ENCODE measurements around the gene FBXO41.

FBXO41 gene

DNA sequence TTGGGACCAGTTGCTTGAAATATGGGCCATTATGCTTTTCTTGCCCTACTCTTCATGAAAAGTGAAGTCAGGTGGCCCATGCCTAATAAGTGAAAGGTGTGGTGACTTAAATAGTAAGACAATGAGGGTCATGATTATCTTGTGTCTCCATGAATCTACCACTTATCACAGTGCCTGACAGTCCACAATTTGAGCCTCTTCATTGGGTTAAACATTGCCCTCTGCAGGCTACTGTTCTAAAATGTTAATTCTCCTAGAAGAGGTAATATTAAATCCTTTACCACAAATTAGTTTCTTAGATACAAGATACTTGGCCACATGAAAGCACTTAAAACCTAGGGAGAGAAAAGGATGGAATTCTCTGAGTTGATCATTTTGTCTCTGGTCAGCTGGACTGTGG is 5.0 kb upstream of the FBXO41 start:
- Histone ChIP-seq H3K4me1 (ENCODE audit: insufficient read depth, insufficient read length) (peaks cover 11% of the 10 kb centered on the region), H3K9me3 (ENCODE audit: insufficient read depth, low read length) (no peaks in the 10 kb centered on the region), H3K27me3 (ENCODE audit: insufficient read depth, insufficient read length) (peaks cover 97% of the 10 kb centered on the region), H3K36me3 (ENCODE audit: insufficient read depth, insufficient read length, low read length) (no peaks in the 10 kb centered on the region), H3K4me3 (ENCODE audit: insufficient read length, low read depth) (no peak overlapping the region), H3K9ac (ENCODE audit: insufficient read length, low read depth) (no peak overlapping the region)
- TF ChIP-seq ZNF274 (IDR thresholded peaks at IDR 0.05; ENCODE audit: low read depth, low read length) = no peak
- TF ChIP-seq YY1 (IDR thresholded peaks at IDR 0.05; ENCODE audit: insufficient read depth, insufficient read length) = no peak
- TF ChIP-seq SUZ12 (IDR thresholded peaks at IDR 0.05; ENCODE audit: extremely low read depth, insufficient read depth, insufficient read length) = no peak
- no peak for DNase-seq (ENCODE audit: low read depth, low spot score)

DNA sequence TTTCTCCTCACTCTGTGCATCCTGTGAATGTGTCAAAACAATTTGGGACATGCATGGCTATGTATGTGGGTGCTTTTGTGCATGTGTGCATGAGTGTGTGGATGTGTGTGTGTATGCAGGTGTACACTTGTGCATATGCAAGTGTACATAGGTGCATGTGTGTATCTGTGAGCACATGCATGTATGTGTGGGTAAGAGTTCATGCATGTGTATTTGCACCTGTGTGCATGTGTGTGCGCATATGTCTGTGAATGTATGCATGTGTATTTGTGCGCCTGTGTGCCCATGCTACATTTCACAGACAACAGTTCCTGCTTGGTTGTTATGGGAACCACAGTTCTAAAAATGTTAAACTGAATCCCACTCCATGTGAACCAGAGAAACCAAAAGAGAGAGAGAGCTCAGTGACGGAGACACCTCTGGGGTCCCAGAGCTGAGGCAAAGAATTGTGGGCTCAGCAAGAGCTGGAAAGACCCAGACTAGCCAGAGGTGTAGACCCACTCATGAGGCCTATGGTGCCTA is 1.9 kb upstream of the FBXO41 start:
- Histone ChIP-seq H3K27me3 (ENCODE audit: insufficient read depth, insufficient read length) (peaks cover 75% of the 10 kb centered on the region), H3K9ac (ENCODE audit: insufficient read length, low read depth) (no peak overlapping the region), H3K4me1 (ENCODE audit: insufficient read depth, insufficient read length) (peaks cover 5% of the 10 kb centered on the region), H3K9me3 (ENCODE audit: insufficient read depth, low read length) (no peaks in the 10 kb centered on the region), H3K4me3 (ENCODE audit: insufficient read length, low read depth) (no peak overlapping the region), H3K36me3 (ENCODE audit: insufficient read depth, insufficient read length, low read length) (no peaks in the 10 kb centered on the region)
- TF ChIP-seq YY1 (IDR thresholded peaks at IDR 0.05; ENCODE audit: insufficient read depth, insufficient read length) = no peak
- no peak for TF ChIP-seq SUZ12 (IDR thresholded peaks at IDR 0.05; ENCODE audit: extremely low read depth, insufficient read depth, insufficient read length)
- TF ChIP-seq ZNF274 (IDR thresholded peaks at IDR 0.05; ENCODE audit: low read depth, low read length) = no peak
- DNase-seq (ENCODE audit: low read depth, low spot score) = no peak

DNA sequence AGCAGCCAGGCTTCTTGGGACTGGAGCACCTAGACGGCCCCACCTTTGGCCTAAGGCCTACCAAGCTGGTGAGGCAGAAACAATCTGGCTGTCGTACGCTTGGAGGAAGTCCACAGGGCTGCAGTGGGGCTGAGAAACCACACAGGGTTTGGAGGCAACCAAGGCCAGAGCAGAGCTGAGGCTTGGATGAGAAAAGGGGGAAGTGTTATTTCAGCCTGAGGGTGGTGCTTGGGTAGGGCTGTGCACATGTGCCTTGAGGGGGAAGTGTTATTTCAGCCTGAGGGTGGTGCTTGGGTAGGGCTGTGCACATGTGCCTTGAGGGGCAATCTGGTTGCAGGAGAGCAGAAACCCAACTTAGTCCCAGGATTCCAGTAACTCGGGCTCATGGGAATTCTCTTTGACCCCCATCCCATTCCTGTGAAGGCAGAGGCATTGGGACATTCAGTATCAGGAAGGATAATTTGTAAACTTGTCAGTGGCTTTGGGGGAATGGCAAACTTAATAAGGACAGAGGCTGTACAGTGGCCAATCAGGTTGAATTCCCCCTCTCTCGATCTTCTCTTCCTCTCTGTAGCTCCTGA is 971 bp upstream of the FBXO41 start:
- TF ChIP-seq YY1 (IDR thresholded peaks at IDR 0.05; ENCODE audit: insufficient read depth, insufficient read length) = no peak
- no peak for TF ChIP-seq SUZ12 (IDR thresholded peaks at IDR 0.05; ENCODE audit: extremely low read depth, insufficient read depth, insufficient read length)
- no peak for TF ChIP-seq ZNF274 (IDR thresholded peaks at IDR 0.05; ENCODE audit: low read depth, low read length)
- DNase-seq (ENCODE audit: low read depth, low spot score) = no peak
- Histone ChIP-seq H3K4me3 (ENCODE audit: insufficient read length, low read depth) (peak overlapping the region; percentile 57), H3K9me3 (ENCODE audit: insufficient read depth, low read length) (no peaks in the 10 kb centered on the region), H3K4me1 (ENCODE audit: insufficient read depth, insufficient read length) (peaks cover 5% of the 10 kb centered on the region), H3K27me3 (ENCODE audit: insufficient read depth, insufficient read length) (peaks cover 65% of the 10 kb centered on the region), H3K9ac (ENCODE audit: insufficient read length, low read depth) (peak overlapping the region; percentile 61), H3K36me3 (ENCODE audit: insufficient read depth, insufficient read length, low read length) (no peaks in the 10 kb centered on the region)

DNA sequence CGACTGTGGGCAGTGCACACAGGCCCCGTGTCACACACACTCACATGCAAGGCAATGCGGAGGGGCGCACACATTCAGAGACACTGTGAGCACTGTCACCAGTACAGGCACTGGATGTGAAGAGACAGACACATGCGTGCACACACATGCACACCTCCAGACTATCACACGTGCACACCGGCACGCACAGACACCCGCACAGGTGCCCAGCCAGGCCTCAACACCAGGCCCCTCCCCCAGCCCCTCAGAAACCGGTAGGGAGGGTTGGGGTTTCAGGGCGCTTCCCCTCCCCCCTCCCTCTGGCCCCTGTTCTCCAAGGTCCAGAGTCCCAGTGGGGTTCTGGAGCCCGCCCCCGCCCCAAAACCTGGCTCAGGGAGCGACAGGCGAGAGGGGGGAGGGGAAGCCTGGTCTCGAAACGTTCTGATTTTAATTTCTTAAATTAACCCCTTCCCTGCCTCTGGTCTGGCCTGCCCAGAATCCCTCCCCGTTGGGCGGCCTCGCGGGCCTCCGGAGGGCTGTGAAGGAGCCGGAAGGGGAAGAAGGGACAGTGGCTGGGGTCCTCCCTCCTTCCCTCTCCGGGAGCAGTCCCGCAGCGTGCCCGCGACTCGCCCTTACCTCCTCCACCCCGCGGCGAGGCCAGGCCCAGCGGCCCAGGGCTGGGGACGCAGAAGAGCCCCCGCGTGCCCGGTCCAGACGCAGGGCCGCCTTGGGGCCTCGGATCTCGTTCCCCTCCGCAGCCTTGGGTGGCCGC is 558 bp downstream of the FBXO41 start:
- H3K4me3 ChIP-seq (ENCODE audit: insufficient read length, low read depth) = peak overlapping the region; percentile 57
- no peak for DNase-seq (ENCODE audit: low read depth, low spot score)
- no peaks in the 10 kb centered on the region for H3K9me3 ChIP-seq (ENCODE audit: insufficient read depth, low read length)
- peak overlapping the region; percentile 74 for H3K9ac ChIP-seq (ENCODE audit: insufficient read length, low read depth)
- H3K4me1 ChIP-seq (ENCODE audit: insufficient read depth, insufficient read length) = peaks cover 5% of the 10 kb centered on the region
- H3K27me3 ChIP-seq (ENCODE audit: insufficient read depth, insufficient read length) = peaks cover 50% of the 10 kb centered on the region
- H3K36me3 ChIP-seq (ENCODE audit: insufficient read depth, insufficient read length, low read length) = no peaks in the 10 kb centered on the region
- no peak for TF ChIP-seq SUZ12 (IDR thresholded peaks at IDR 0.05; ENCODE audit: extremely low read depth, insufficient read depth, insufficient read length)
- no peak for TF ChIP-seq ZNF274 (IDR thresholded peaks at IDR 0.05; ENCODE audit: low read depth, low read length)
- no peak for TF ChIP-seq YY1 (IDR thresholded peaks at IDR 0.05; ENCODE audit: insufficient read depth, insufficient read length)

DNA sequence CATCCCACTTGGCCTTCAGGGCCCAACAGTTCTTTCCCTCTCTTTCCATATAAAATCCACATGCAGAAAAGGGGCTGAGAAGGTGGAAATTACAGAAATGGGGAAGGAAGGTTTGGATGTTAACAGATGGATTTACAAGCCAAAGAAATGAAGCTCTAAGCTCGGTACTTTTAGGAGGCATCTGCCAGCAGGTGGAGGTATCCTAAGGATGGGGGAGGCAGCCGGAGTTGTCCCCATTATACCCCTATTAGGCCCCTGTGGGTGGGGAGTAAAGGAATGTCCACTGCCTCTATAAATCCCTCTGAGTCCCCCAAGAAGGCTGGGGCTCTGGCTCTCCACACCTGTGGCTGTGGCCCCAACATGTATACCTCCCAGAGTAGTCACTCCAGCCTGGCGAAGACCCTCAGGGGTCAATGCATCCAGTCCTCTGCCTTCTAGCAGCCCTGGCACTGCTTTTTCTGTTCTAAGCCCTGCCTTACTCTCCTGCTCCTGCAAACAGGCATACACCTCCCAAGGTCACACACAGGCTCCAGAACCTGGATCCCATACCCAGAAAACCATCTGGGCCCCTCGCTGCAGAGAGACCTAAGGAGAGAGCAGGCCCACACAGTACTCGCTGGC is 1.2 kb downstream of the FBXO41 start:
- H3K36me3 ChIP-seq (ENCODE audit: insufficient read depth, insufficient read length, low read length) = no peaks in the 10 kb centered on the region
- TF ChIP-seq ZNF274 (IDR thresholded peaks at IDR 0.05; ENCODE audit: low read depth, low read length) (no peak), YY1 (IDR thresholded peaks at IDR 0.05; ENCODE audit: insufficient read depth, insufficient read length) (no peak), SUZ12 (IDR thresholded peaks at IDR 0.05; ENCODE audit: extremely low read depth, insufficient read depth, insufficient read length) (no peak)
- H3K4me1 ChIP-seq (ENCODE audit: insufficient read depth, insufficient read length) = peaks cover 5% of the 10 kb centered on the region
- H3K4me3 ChIP-seq (ENCODE audit: insufficient read length, low read depth) = peak overlapping the region; percentile 57
- no peaks in the 10 kb centered on the region for H3K9me3 ChIP-seq (ENCODE audit: insufficient read depth, low read length)
- no peak for DNase-seq (ENCODE audit: low read depth, low spot score)
- peak overlapping the region; percentile 64 for H3K9ac ChIP-seq (ENCODE audit: insufficient read length, low read depth)
- H3K27me3 ChIP-seq (ENCODE audit: insufficient read depth, insufficient read length) = peaks cover 43% of the 10 kb centered on the region

DNA sequence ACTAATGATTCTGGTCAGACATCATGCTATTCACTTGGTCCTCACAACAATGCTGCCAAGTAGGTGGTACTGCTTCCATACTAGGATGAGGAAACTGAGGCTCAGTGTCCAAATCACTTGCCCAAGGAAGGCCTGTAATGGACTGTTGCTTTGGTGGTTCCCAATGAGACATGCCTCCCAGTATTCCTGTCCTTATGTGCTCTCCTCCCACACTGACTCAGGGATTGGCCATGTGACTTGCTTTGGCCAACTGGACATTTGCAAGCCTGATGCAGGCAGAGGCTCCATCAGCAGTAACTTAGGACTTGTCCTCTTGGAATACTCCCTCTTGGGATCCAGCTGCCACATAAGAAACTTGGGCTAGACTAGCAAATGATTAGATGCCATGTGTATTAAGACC is 3.0 kb downstream of the FBXO41 start:
- no peaks in the 10 kb centered on the region for H3K36me3 ChIP-seq (ENCODE audit: insufficient read depth, insufficient read length, low read length)
- peaks cover 25% of the 10 kb centered on the region for H3K27me3 ChIP-seq (ENCODE audit: insufficient read depth, insufficient read length)
- no peak overlapping the region for H3K4me3 ChIP-seq (ENCODE audit: insufficient read length, low read depth)
- no peak overlapping the region for H3K9ac ChIP-seq (ENCODE audit: insufficient read length, low read depth)
- no peak for DNase-seq (ENCODE audit: low read depth, low spot score)
- peaks cover 5% of the 10 kb centered on the region for H3K4me1 ChIP-seq (ENCODE audit: insufficient read depth, insufficient read length)
- TF ChIP-seq ZNF274 (IDR thresholded peaks at IDR 0.05; ENCODE audit: low read depth, low read length) (no peak), SUZ12 (IDR thresholded peaks at IDR 0.05; ENCODE audit: extremely low read depth, insufficient read depth, insufficient read length) (no peak), YY1 (IDR thresholded peaks at IDR 0.05; ENCODE audit: insufficient read depth, insufficient read length) (no peak)
- H3K9me3 ChIP-seq (ENCODE audit: insufficient read depth, low read length) = no peaks in the 10 kb centered on the region

DNA sequence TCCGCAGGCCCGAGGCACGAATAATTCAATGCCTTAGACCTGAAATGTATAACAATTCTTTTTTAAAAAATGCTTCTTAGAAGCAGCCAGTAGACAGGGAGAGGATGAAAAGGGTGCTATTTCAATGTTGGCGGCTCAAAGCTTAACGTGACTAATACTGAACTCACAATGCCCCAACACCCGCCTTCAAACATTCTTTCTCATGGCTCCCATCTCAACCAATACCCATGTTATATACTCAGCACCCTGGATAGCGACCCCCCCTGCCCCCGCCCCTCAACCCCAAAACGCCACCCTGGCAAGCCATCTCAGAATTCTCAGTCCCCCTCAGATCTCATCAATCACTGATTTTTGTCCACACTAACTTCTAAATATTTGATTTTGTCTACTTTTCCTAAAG is 4.4 kb downstream of the FBXO41 start:
- no peak for TF ChIP-seq SUZ12 (IDR thresholded peaks at IDR 0.05; ENCODE audit: extremely low read depth, insufficient read depth, insufficient read length)
- no peak for TF ChIP-seq YY1 (IDR thresholded peaks at IDR 0.05; ENCODE audit: insufficient read depth, insufficient read length)
- no peak for TF ChIP-seq ZNF274 (IDR thresholded peaks at IDR 0.05; ENCODE audit: low read depth, low read length)
- Histone ChIP-seq H3K27me3 (ENCODE audit: insufficient read depth, insufficient read length) (peaks cover 12% of the 10 kb centered on the region), H3K9me3 (ENCODE audit: insufficient read depth, low read length) (no peaks in the 10 kb centered on the region), H3K4me3 (ENCODE audit: insufficient read length, low read depth) (no peak overlapping the region), H3K9ac (ENCODE audit: insufficient read length, low read depth) (no peak overlapping the region), H3K36me3 (ENCODE audit: insufficient read depth, insufficient read length, low read length) (no peaks in the 10 kb centered on the region), H3K4me1 (ENCODE audit: insufficient read depth, insufficient read length) (no peaks in the 10 kb centered on the region)
- DNase-seq (ENCODE audit: low read depth, low spot score) = no peak

Measured in NT2/D1 (cell line).